T-helper 9 cell (primary cell): ENCODE data around the gene SH3BP4.

Source experiments
- DNase-seq: peaks from one replicate; pipeline ENCODE4 v3.0.0-alpha.2; 2020

Gene SH3BP4

GRCh38 chr2:235024931-235025773 is 73.3 kb downstream of the SH3BP4 start:
- no peak for DNase-seq

- DNase-seq = no peak
These were observed 74.2 kb downstream of the SH3BP4 start for GRCh38 chr2:235025800-235026536.

GRCh38 chr2:235026649-235027557 is 75.1 kb downstream of the SH3BP4 start:
- DNase-seq = no peak

- no peak for DNase-seq
These were observed 75.9 kb downstream of the SH3BP4 start for GRCh38 chr2:235027558-235028214.

GRCh38 chr2:235028646-235029045 is 76.8 kb downstream of the SH3BP4 start:
- DNase-seq = no peak

GRCh38 chr2:235029054-235029453 is 77.2 kb downstream of the SH3BP4 start:
- no peak for DNase-seq

GRCh38 chr2:235030126-235030525 is 78.3 kb downstream of the SH3BP4 start:
- no peak for DNase-seq

- no peak for DNase-seq
These were observed 79.1 kb downstream of the SH3BP4 start for GRCh38 chr2:235030936-235031335.

- DNase-seq = no peak
These were observed 80.0 kb downstream of the SH3BP4 start for GRCh38 chr2:235031686-235032373.

GRCh38 chr2:235032466-235032865 is 80.6 kb downstream of the SH3BP4 start:
- no peak for DNase-seq

- no peak for DNase-seq
These were observed 81.1 kb downstream of the SH3BP4 start for GRCh38 chr2:235032949-235033348.

GRCh38 chr2:235034265-235035118 is 82.7 kb downstream of the SH3BP4 start:
- DNase-seq = no peak

GRCh38 chr2:235037604-235038166 is 85.9 kb downstream of the SH3BP4 start:
- DNase-seq = no peak

- no peak for DNase-seq
These were observed 89.6 kb downstream of the SH3BP4 start for GRCh38 chr2:235041221-235041917.

GRCh38 chr2:235041918-235042575 is 90.2 kb downstream of the SH3BP4 start:
- no peak for DNase-seq

- DNase-seq = no peak
These were observed 91.0 kb downstream of the SH3BP4 start for GRCh38 chr2:235042576-235043515.

- DNase-seq = no peak
These were observed 92.1 kb downstream of the SH3BP4 start for GRCh38 chr2:235043762-235044500.
